ENCODE data around the gene RERGL. TPM values are rescaled to one million over a fixed set of nuclear protein-coding genes. Genes with fewer than 3 reads are reported as not detected.
"Not testable (repeated sequence)": the region's sequence is repeated elsewhere in the genome, so short reads cannot be mapped to it uniquely, and the experiment has no call there.

Gene RERGL
- total RNA-seq, 1 experiment from 2014 or later, result not detected

DNA sequence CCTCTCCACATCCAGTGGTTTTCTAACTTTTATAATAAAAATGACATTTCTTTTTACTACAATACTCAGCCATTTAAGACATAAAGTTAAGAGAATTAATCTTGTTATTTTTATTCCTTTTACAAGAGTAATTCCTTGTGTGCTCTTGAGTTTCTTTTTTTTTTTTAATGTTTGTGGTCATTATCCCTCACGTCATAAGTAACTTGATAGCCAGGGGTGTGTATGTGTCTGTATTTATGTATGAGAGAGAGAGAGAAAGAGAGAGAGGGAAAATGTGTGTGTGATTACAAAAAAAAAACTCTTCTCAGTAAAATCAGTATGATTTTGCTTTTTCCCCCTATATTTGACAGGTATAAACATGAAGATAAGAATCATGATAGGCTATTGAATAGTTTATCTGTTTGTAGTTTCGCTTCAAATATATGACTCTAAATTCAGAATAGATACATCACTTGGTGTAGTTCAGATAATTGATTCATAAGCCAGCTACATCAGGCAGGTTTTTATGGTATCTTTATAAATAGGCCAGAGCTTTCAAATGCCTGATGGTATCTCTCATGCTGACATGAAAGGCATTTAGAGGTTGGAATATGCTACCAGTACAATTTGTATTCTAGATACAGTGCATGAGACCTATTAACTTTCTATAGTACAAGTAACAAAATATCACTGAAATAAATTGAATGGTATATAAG lies 34.9 kb downstream of the RERGL start:
- no peaks in the 10 kb centered on the region for H3K36me3 Mint-ChIP-seq (ENCODE audit: insufficient read depth, unreplicated experiment)
- intact Hi-C loops (cut with micrococcal nuclease; ENCODE audit: unreplicated experiment), result no loop called here
- ChIA-PET CTCF (no interaction called here), POLR2A (no interaction called here)
- H3K4me1 ChIP-seq, result no peaks in the 10 kb centered on the region
- no peaks in the 10 kb centered on the region for H3K4me1 Mint-ChIP-seq (ENCODE audit: low read depth, unreplicated experiment)
- H3K4me3 Mint-ChIP-seq (ENCODE audit: unreplicated experiment), result no peak overlapping the region
- no peak overlapping the region for H3K4me3 ChIP-seq (ENCODE audit: low read depth, low read length)
- H3K27me3 Mint-ChIP-seq (ENCODE audit: insufficient read depth, unreplicated experiment), result no peaks in the 10 kb centered on the region
- H3K27ac Mint-ChIP-seq (ENCODE audit: unreplicated experiment), result no peak overlapping the region
- TF ChIP-seq, protein P1, sequence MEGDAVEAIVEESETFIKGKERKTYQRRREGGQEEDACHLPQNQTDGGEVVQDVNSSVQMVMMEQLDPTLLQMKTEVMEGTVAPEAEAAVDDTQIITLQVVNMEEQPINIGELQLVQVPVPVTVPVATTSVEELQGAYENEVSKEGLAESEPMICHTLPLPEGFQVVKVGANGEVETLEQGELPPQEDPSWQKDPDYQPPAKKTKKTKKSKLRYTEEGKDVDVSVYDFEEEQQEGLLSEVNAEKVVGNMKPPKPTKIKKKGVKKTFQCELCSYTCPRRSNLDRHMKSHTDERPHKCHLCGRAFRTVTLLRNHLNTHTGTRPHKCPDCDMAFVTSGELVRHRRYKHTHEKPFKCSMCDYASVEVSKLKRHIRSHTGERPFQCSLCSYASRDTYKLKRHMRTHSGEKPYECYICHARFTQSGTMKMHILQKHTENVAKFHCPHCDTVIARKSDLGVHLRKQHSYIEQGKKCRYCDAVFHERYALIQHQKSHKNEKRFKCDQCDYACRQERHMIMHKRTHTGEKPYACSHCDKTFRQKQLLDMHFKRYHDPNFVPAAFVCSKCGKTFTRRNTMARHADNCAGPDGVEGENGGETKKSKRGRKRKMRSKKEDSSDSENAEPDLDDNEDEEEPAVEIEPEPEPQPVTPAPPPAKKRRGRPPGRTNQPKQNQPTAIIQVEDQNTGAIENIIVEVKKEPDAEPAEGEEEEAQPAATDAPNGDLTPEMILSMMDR (IDR thresholded peaks at IDR 0.05; ENCODE audit: insufficient read depth in 1 of 2, low read depth in 1 of 2, low read length in 1 of 2, severe bottlenecking in 1 of 2, unreplicated experiment in 1 of 2), result no peak
- H3K9me3 Mint-ChIP-seq (ENCODE audit: unreplicated experiment), result peaks cover 22% of the 10 kb centered on the region
- no TSS peak for BruUV-seq (replicated peaks)
- no peaks in the 10 kb centered on the region for H3K27me3 ChIP-seq (replicated peaks; ENCODE audit: control insufficient read depth, insufficient read depth, low read length)
- H3K36me3 ChIP-seq (ENCODE audit: control insufficient read depth, insufficient read depth, low read length), result no peaks in the 10 kb centered on the region
- no peaks in the 10 kb centered on the region for H3K9me3 ChIP-seq
- no peak for DNase-seq

DNA sequence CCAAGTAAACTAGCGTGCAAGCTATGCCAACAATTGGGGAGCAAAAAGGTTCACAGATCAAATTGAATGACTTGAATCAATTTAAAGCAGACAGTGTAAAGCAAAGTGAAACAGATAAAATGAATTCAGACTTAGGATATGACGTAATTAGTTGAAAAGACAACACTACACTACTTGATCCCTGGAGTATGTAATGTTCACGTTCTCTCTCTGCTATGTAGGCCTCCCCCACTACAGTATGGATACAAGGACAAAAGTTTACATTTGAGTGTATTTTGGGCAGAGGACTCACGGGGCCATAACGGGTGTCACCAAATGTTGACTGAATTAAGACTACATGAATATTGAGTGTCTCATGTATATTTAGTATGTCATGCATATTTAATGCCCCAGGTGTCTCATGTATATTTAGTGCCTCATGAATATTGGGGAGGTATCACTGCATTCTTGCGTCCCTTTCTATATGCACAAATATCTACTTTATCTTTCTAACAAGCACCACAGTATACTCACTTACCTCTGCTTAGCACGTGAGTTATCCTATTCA lies 44.5 kb downstream of the RERGL start:
- Mint-ChIP-seq H3K9me3 (ENCODE audit: unreplicated experiment) (no peaks in the 10 kb centered on the region), H3K27me3 (ENCODE audit: insufficient read depth, unreplicated experiment) (no peaks in the 10 kb centered on the region), H3K4me1 (ENCODE audit: low read depth, unreplicated experiment) (no peaks in the 10 kb centered on the region), H3K4me3 (ENCODE audit: unreplicated experiment) (no peak overlapping the region), H3K27ac (ENCODE audit: unreplicated experiment) (no peak overlapping the region), H3K36me3 (ENCODE audit: insufficient read depth, unreplicated experiment) (no peaks in the 10 kb centered on the region)
- ChIA-PET POLR2A (no interaction called here), CTCF (no interaction called here)
- TF ChIP-seq, protein P1 (IDR thresholded peaks at IDR 0.05; ENCODE audit: insufficient read depth in 1 of 2, low read depth in 1 of 2, low read length in 1 of 2, severe bottlenecking in 1 of 2, unreplicated experiment in 1 of 2), result no peak
- H3K9me3 ChIP-seq, result no peaks in the 10 kb centered on the region
- no TSS peak for BruUV-seq (replicated peaks)
- H3K4me3 ChIP-seq (ENCODE audit: low read depth, low read length), result no peak overlapping the region
- DNase-seq, result no peak
- no peaks in the 10 kb centered on the region for H3K36me3 ChIP-seq (ENCODE audit: control insufficient read depth, insufficient read depth, low read length)
- H3K27me3 ChIP-seq (replicated peaks; ENCODE audit: control insufficient read depth, insufficient read depth, low read length), result no peaks in the 10 kb centered on the region
- intact Hi-C loops (cut with micrococcal nuclease; ENCODE audit: unreplicated experiment), result no loop called here
- H3K4me1 ChIP-seq, result no peaks in the 10 kb centered on the region

DNA sequence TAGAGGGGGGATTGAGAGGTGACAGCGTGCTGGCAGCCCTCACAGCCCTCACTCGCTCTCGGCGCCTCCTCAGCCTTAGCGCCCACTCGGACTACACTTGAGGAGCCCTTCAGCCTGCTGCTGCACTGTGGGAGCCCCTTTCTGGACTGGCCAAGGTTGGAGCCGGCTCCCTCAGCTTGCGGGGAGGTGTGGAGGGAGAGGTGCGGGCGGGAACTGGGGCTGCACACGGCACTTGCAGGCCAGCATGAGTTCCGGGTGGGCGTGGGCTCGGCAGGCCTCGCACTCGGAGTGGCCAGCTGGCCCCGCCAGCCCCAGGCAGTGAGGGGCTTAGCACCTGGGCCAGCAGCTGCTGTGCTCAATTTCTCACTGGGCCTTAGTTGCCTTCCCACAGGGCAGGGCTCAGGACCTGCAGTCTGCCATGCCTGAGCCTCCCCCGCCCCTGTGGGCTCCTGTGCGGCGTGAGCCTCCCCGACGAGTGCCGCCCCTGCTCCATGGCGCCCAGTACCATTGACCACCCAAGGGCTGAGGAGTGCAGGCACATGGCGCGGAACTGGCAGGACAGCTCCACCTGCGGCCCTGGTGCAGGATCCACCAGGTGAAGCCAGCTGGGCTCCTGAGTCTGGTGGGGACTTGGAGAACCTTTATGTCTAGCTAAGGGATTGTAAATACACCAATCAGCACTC lies 49.8 kb downstream of the RERGL start:
- H3K4me3 Mint-ChIP-seq (ENCODE audit: unreplicated experiment); intact Hi-C loops (cut with micrococcal nuclease; ENCODE audit: unreplicated experiment); H3K27me3 ChIP-seq (replicated peaks; ENCODE audit: control insufficient read depth, insufficient read depth, low read length); H3K4me3 ChIP-seq (ENCODE audit: low read depth, low read length); H3K4me1 ChIP-seq; H3K36me3 Mint-ChIP-seq (ENCODE audit: insufficient read depth, unreplicated experiment); DNase-seq; H3K27ac Mint-ChIP-seq (ENCODE audit: unreplicated experiment); H3K27me3 Mint-ChIP-seq (ENCODE audit: insufficient read depth, unreplicated experiment); CTCF ChIA-PET; BruUV-seq (replicated peaks); H3K9me3 ChIP-seq; H3K36me3 ChIP-seq (ENCODE audit: control insufficient read depth, insufficient read depth, low read length); POLR2A ChIA-PET; H3K4me1 Mint-ChIP-seq (ENCODE audit: low read depth, unreplicated experiment): not testable (repeated sequence)
- peaks cover 19% of the 10 kb centered on the region for H3K9me3 Mint-ChIP-seq (ENCODE audit: unreplicated experiment)

Other genes starting within 250 kb of the RERGL start
- gene PIK3C2G, start 171.3 kb upstream of the RERGL start, total RNA-seq (2022), result not detected in 2 replicates